Hepatocyte (in vitro differentiated cells): ENCODE measurements around the gene BPHL. TPM values are rescaled to one million over a fixed set of nuclear protein-coding genes. Genes with fewer than 3 reads are reported as not detected.

Experiments
- DNase-seq: peaks from one replicate; pipeline ENCODE4 v3.0.0-alpha.2; 2016; ENCODE audit warnings: low spot score
- H2AFZ ChIP-seq: fragments of 200-600 bp; sonication (generic); 2 replicates; pipeline ENCODE4 v1.6.0; 2016; ENCODE audit warnings: antibody characterized with exemption, mild to moderate bottlenecking
- H3K27ac ChIP-seq: fragments of 200-600 bp; sonication (generic); 2 replicates; pipeline ENCODE4 v1.5.1; 2016; ENCODE audit warnings: mild to moderate bottlenecking
- H3K27me3 ChIP-seq: fragments of 200-600 bp; sonication (generic); 2 replicates; pipeline ENCODE4 v1.6.1; 2016
- H3K36me3 ChIP-seq: fragments of 200-600 bp; sonication (generic); replicated peaks from 2 replicates; pipeline ENCODE4 v1.5.1; 2016; ENCODE audit warnings: low read depth; ENCODE audit not compliant: insufficient read depth
- H3K4me1 ChIP-seq: fragments of 200-600 bp; sonication (generic); 2 replicates; pipeline ENCODE4 v1.5.1; 2016; ENCODE audit warnings: mild to moderate bottlenecking, moderate library complexity; ENCODE audit not compliant: insufficient read depth
- H3K4me2 ChIP-seq: fragments of 200-600 bp; sonication (generic); 2 replicates; pipeline ENCODE4 v1.6.0; 2016
- H3K4me3 ChIP-seq: fragments of 200-600 bp; sonication (generic); 2 replicates; pipeline ENCODE4 v1.5.1; 2016; ENCODE audit warnings: mild to moderate bottlenecking
- H3K79me2 ChIP-seq: fragments of 200-600 bp; sonication (generic); 2 replicates; pipeline ENCODE4 v1.6.0; 2017; ENCODE audit warnings: mild to moderate bottlenecking
- H3K9me2 ChIP-seq: fragments of 200-600 bp; sonication (generic); replicated peaks from 2 replicates; pipeline ENCODE4 v1.6.0; 2017; ENCODE audit warnings: mild to moderate bottlenecking; ENCODE audit not compliant: insufficient read depth
- H3K9me3 ChIP-seq: fragments of 200-600 bp; sonication (generic); 2 replicates; pipeline ENCODE4 v1.5.1; 2016; ENCODE audit warnings: low read depth, mild to moderate bottlenecking
- H4K20me1 ChIP-seq: fragments of 200-600 bp; sonication (generic); 2 replicates; pipeline ENCODE4 v1.6.0; 2016; ENCODE audit warnings: mild to moderate bottlenecking; ENCODE audit not compliant: insufficient read depth, poor library complexity, severe bottlenecking
- CTCF ChIP-seq: fragments of 200-600 bp; sonication (generic); IDR thresholded peaks from 2 replicates; pipeline ENCODE4 v1.5.1; 2016; ENCODE audit warnings: antibody characterized with exemption, mild to moderate bottlenecking; ENCODE audit not compliant: poor library complexity
- EZH2 ChIP-seq: fragments of 200-600 bp; sonication (generic); IDR thresholded peaks from 2 replicates; pipeline ENCODE4 v1.6.1; 2016; ENCODE audit warnings: antibody characterized with exemption, mild to moderate bottlenecking, borderline replicate concordance
- EZH2phosphoT487 ChIP-seq: fragments of 200-600 bp; sonication (generic); IDR thresholded peaks from one replicate; pipeline ENCODE4 v1.6.1; 2018; ENCODE audit warnings: antibody characterized with exemption, mild to moderate bottlenecking, low read depth, moderate library complexity; ENCODE audit not compliant: unreplicated experiment, severe bottlenecking
- WGBS: methylation state at CpG from one replicate; pipeline ENCODE4 v1.1.6; 2016; ENCODE audit warnings: low lambda C conversion rate; ENCODE audit errors: missing lambda C conversion rate; 5-methylcytosine and 5-hydroxymethylcytosine counted together
- polyA plus RNA-seq: library from polyadenylated mRNA; unstranded; fragments of >200 nt; fragmentation: Nextera tagmentation; extraction: Ambion mirVana; gene quantifications from 2 replicates; pipeline ENCODE4 v1.2.1, GENCODE V29; 2016
- total RNA-seq: library from RNA; depleted of rRNA; stranded (reverse); fragments of >200 nt; gene quantifications from 2 replicates; pipeline ENCODE4 v1.2.3, GENCODE V29; 2014

The BPHL gene
- total and polyA plus RNA-seq, 2 experiments from 2014 or later, result 52.0 to 77.0 TPM

GRCh38 chr6:3086282-3086946 is 32.1 kb upstream of the BPHL start:
- Histone ChIP-seq H3K9me3 (no peaks in the 10 kb centered on the region), H3K27ac (no peak overlapping the region), H3K36me3 (no peaks in the 10 kb centered on the region), H3K4me2 (no peak overlapping the region), H2AFZ (no peak overlapping the region), H3K9me2 (no peaks in the 10 kb centered on the region), H3K27me3 (no peaks in the 10 kb centered on the region), H3K4me1 (peaks cover 3% of the 10 kb centered on the region), H3K79me2 (no peaks in the 10 kb centered on the region), H4K20me1 (no peaks in the 10 kb centered on the region), H3K4me3 (no peak overlapping the region)
- WGBS, result 65% methylated on average over 7 of the region's 7 CpGs
- TF ChIP-seq CTCF (no peak), EZH2phosphoT487 (no peak), EZH2 (no peak)
- DNase-seq, result no peak

GRCh38 chr6:3088446-3088845 is 30.1 kb upstream of the BPHL start:
- H3K79me2 ChIP-seq, result no peaks in the 10 kb centered on the region
- H3K9me3 ChIP-seq, result no peaks in the 10 kb centered on the region
- no peak overlapping the region for H2AFZ ChIP-seq
- 73% methylated on average over 4 of the region's 4 CpGs for WGBS
- no peaks in the 10 kb centered on the region for H3K9me2 ChIP-seq
- H3K27me3 ChIP-seq, result no peaks in the 10 kb centered on the region
- TF ChIP-seq EZH2 (no peak), EZH2phosphoT487 (no peak), CTCF (no peak)
- peak overlapping the region; percentile 77 for H3K27ac ChIP-seq
- H3K4me3 ChIP-seq, result no peak overlapping the region
- peaks cover 3% of the 10 kb centered on the region for H3K4me1 ChIP-seq
- H3K4me2 ChIP-seq, result peak overlapping the region; percentile 2
- H4K20me1 ChIP-seq, result no peaks in the 10 kb centered on the region
- no peaks in the 10 kb centered on the region for H3K36me3 ChIP-seq
- DNase-seq, result no peak

- Histone ChIP-seq H3K27me3 (no peaks in the 10 kb centered on the region), H3K9me3 (no peaks in the 10 kb centered on the region), H3K27ac (peak overlapping the region; percentile 77), H3K9me2 (no peaks in the 10 kb centered on the region), H3K4me3 (no peak overlapping the region), H2AFZ (no peak overlapping the region), H3K36me3 (no peaks in the 10 kb centered on the region), H3K4me1 (peaks cover 3% of the 10 kb centered on the region), H4K20me1 (no peaks in the 10 kb centered on the region), H3K4me2 (peak overlapping the region; percentile 9), H3K79me2 (no peaks in the 10 kb centered on the region)
- no peak for TF ChIP-seq CTCF
- no peak for TF ChIP-seq EZH2
- TF ChIP-seq EZH2phosphoT487, result no peak
- WGBS, result 48% methylated on average over 4 of the region's 4 CpGs
- DNase-seq, result peak; percentile 18
These were observed 29.5 kb upstream of the BPHL start for GRCh38 chr6:3088968-3089367.
